ENCODE results near the gene SLC35B2. TPM values are rescaled to one million over a fixed set of nuclear protein-coding genes. Genes with fewer than 3 reads are reported as not detected.

The SLC35B2 gene
- total RNA-seq, 1 donor from 2014 or later = 33.9 TPM

DNA sequence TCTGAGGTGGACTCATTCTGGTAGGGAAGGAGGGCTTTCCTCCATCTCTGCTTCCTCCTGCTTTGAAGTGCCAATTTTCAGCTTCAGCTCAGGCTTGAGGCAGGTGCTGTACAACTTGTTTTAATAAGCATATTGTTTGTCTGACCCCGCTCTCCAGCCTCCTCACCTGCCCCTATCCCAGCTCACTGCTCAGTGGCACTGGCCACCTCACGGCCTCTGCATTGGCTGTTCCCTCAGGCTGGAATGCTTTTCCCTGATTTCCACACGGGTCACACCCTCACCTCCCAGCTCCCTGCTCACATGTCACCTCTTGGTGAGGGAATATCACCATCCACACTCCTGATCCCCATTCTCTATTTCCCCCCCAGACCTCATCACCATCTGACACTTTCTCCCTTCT lies 41.5 kb upstream of the SLC35B2 start:
- Mint-ChIP-seq H3K36me3 (peaks cover 19% of the 10 kb centered on the region), H3K27ac (no peak overlapping the region), H3K4me1 (peaks cover 18% of the 10 kb centered on the region), H3K4me3 (peak overlapping the region; percentile 67), H3K9me3 (peaks cover 2% of the 10 kb centered on the region), H3K27me3 (ENCODE audit: insufficient read depth, low read depth) (peaks cover 15% of the 10 kb centered on the region)
- Histone ChIP-seq H3K79me2 (ENCODE audit: low read depth) (no peaks in the 10 kb centered on the region), H3K9ac (no peak overlapping the region), H3K4me3 (no peak overlapping the region), H3K27ac (no peak overlapping the region), H3F3A (ENCODE audit: low read depth) (peaks cover 16% of the 10 kb centered on the region), H3K4me2 (no peak overlapping the region), H4K20me1 (ENCODE audit: low read depth) (peaks cover 13% of the 10 kb centered on the region), H2AFZ (replicated peaks) (no peak overlapping the region), H3K36me3 (no peaks in the 10 kb centered on the region), H3K4me1 (peaks cover 2% of the 10 kb centered on the region), H3K27me3 (peaks cover 43% of the 10 kb centered on the region), H3K9me3 (ENCODE audit: low read depth) (no peaks in the 10 kb centered on the region)
- no peak for DNase-seq (ENCODE audit: low spot score)
- TF ChIP-seq EZH2phosphoT487 (IDR thresholded peaks at IDR 0.05) (no peak), EZH2 (IDR thresholded peaks at IDR 0.05) (no peak)
- TF ChIP-seq, protein P1, sequence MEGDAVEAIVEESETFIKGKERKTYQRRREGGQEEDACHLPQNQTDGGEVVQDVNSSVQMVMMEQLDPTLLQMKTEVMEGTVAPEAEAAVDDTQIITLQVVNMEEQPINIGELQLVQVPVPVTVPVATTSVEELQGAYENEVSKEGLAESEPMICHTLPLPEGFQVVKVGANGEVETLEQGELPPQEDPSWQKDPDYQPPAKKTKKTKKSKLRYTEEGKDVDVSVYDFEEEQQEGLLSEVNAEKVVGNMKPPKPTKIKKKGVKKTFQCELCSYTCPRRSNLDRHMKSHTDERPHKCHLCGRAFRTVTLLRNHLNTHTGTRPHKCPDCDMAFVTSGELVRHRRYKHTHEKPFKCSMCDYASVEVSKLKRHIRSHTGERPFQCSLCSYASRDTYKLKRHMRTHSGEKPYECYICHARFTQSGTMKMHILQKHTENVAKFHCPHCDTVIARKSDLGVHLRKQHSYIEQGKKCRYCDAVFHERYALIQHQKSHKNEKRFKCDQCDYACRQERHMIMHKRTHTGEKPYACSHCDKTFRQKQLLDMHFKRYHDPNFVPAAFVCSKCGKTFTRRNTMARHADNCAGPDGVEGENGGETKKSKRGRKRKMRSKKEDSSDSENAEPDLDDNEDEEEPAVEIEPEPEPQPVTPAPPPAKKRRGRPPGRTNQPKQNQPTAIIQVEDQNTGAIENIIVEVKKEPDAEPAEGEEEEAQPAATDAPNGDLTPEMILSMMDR (IDR thresholded peaks at IDR 0.05) = no peak

DNA sequence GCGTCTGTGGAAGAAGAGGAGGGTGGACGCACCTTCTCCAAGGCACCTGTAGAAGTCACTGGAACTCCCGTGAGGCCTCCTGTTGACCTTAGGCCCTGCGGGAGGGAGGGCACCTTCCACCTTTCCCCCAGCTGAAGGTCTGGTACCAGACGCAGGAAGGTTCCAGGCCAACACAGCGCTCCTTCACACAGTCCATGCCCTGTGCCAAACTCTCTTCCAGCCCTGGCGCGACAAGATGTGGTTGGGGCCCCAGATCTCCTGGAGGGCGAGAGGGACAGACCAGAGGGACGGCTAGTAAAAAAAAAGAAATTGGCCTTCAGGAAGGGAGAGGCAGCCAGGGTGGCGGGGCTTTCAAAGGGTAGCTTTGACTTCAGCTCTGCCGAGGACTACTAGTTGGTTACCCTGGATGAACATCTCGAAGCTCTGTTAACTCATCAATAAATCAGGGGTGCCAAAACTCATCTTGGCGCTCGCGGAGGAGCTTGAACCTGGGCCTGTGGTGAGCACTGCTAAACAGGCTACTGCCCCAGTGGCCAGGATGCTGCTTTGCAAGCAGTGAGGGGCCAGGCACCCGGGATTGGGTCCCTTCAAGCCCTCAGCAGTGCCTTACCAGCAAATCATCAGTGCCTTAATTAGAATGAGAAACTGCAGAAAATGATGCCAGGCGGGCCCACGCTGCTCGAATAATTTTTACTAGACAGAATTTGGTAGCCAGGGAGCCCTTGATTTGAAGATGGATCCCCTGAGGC lies 40.9 kb upstream of the SLC35B2 start:
- peaks cover 15% of the 10 kb centered on the region for H3K27me3 Mint-ChIP-seq (ENCODE audit: insufficient read depth, low read depth)
- H3K36me3 Mint-ChIP-seq = peaks cover 14% of the 10 kb centered on the region
- peak; percentile 7 for TF ChIP-seq EZH2 (IDR thresholded peaks at IDR 0.05)
- TF ChIP-seq EZH2phosphoT487 (IDR thresholded peaks at IDR 0.05) = no peak
- TF ChIP-seq, protein P1 (IDR thresholded peaks at IDR 0.05) = no peak
- Histone ChIP-seq H3K79me2 (ENCODE audit: low read depth) (no peaks in the 10 kb centered on the region), H3K4me3 (peak overlapping the region; percentile 78), H3K27me3 (peaks cover 46% of the 10 kb centered on the region), H4K20me1 (ENCODE audit: low read depth) (peaks cover 13% of the 10 kb centered on the region), H2AFZ (replicated peaks) (no peak overlapping the region), H3K9ac (no peak overlapping the region), H3K4me2 (peak overlapping the region; percentile 97), H3K36me3 (no peaks in the 10 kb centered on the region), H3K9me3 (ENCODE audit: low read depth) (no peaks in the 10 kb centered on the region), H3K4me1 (peaks cover 2% of the 10 kb centered on the region), H3F3A (ENCODE audit: low read depth) (peaks cover 16% of the 10 kb centered on the region), H3K27ac (no peak overlapping the region)
- DNase-seq (ENCODE audit: low spot score) = no peak
- peak overlapping the region; percentile 82 for H3K4me3 Mint-ChIP-seq
- H3K4me1 Mint-ChIP-seq = peaks cover 18% of the 10 kb centered on the region
- H3K9me3 Mint-ChIP-seq = peaks cover 2% of the 10 kb centered on the region
- no peak overlapping the region for H3K27ac Mint-ChIP-seq

DNA sequence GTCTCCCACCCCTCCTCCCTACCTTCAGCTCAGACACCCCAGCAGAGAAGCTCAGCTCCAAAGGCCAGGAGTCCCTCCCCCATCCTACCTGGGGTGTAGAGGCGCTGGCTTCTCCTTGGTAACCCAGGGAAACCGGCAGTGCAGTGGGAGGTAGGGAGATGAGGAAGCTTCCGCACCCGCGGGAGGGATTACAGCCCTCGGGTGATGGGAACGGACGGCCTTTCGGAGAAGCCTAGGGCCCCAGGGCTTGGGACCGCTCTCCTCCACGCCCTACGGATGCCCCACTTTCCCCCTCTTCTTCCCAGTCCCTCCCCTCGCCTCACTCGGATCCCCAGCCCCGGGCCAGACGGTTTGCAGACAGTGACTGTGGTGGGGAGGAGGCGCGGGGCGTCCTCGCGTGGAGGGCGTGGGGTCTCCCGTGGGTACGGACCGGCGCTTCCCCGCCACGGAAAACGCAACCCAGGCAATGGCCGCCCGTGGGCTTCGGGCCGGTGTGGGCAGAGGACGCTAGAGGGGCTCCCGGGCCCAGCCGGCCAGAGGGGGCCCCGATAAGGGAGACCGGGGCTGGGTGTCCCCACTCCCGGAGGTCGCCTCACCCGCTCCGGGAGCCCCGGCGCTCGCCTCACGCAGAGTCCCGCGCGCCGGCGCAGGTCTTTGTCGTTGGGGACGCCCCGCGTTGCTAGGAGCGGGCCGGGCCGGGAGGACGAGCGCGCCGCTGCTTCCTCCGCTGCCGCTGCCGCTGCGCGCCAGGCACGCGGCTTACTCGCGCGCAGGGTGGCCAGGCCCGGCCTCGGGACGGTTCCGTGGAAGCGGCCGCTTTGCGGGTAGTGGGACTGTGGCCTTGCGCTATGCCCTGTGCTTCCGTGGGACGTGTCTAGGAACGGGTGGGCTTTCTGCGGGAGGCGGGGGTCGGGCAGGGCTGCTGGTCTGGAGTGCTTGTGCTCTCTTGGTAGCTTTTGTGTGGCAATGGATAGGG lies 40.0 kb upstream of the SLC35B2 start:
- H2AFZ ChIP-seq (replicated peaks) = no peak overlapping the region
- H3K27me3 ChIP-seq = peaks cover 54% of the 10 kb centered on the region
- peak overlapping the region; percentile 97 for H3K4me2 ChIP-seq
- Mint-ChIP-seq H3K4me3 (peak overlapping the region; percentile 82), H3K27ac (no peak overlapping the region), H3K9me3 (peaks cover 2% of the 10 kb centered on the region), H3K36me3 (peaks cover 13% of the 10 kb centered on the region), H3K4me1 (peaks cover 18% of the 10 kb centered on the region), H3K27me3 (ENCODE audit: insufficient read depth, low read depth) (peaks cover 17% of the 10 kb centered on the region)
- H3K27ac ChIP-seq = no peak overlapping the region
- peak; percentile 85 for DNase-seq (ENCODE audit: low spot score)
- peak overlapping the region; percentile 78 for H3K4me3 ChIP-seq
- H3F3A ChIP-seq (ENCODE audit: low read depth) = peaks cover 16% of the 10 kb centered on the region
- peak; percentile 60 for TF ChIP-seq EZH2 (IDR thresholded peaks at IDR 0.05)
- TF ChIP-seq, protein P1 (IDR thresholded peaks at IDR 0.05) = no peak
- peak; percentile 28 for TF ChIP-seq EZH2phosphoT487 (IDR thresholded peaks at IDR 0.05)
- H3K36me3 ChIP-seq = no peaks in the 10 kb centered on the region
- H3K9me3 ChIP-seq (ENCODE audit: low read depth) = no peaks in the 10 kb centered on the region
- H3K4me1 ChIP-seq = peaks cover 2% of the 10 kb centered on the region
- H3K9ac ChIP-seq = no peak overlapping the region
- peaks cover 13% of the 10 kb centered on the region for H4K20me1 ChIP-seq (ENCODE audit: low read depth)
- no peaks in the 10 kb centered on the region for H3K79me2 ChIP-seq (ENCODE audit: low read depth)

All from neural progenitor cell (in vitro differentiated cells).